ENCODE data around the gene TGFA. TPM values are rescaled to one million over a fixed set of nuclear protein-coding genes. Genes with fewer than 3 reads are reported as not detected.

Gene TGFA
- total RNA-seq, 1 donor from 2014 or later: 0.26 TPM

DNA sequence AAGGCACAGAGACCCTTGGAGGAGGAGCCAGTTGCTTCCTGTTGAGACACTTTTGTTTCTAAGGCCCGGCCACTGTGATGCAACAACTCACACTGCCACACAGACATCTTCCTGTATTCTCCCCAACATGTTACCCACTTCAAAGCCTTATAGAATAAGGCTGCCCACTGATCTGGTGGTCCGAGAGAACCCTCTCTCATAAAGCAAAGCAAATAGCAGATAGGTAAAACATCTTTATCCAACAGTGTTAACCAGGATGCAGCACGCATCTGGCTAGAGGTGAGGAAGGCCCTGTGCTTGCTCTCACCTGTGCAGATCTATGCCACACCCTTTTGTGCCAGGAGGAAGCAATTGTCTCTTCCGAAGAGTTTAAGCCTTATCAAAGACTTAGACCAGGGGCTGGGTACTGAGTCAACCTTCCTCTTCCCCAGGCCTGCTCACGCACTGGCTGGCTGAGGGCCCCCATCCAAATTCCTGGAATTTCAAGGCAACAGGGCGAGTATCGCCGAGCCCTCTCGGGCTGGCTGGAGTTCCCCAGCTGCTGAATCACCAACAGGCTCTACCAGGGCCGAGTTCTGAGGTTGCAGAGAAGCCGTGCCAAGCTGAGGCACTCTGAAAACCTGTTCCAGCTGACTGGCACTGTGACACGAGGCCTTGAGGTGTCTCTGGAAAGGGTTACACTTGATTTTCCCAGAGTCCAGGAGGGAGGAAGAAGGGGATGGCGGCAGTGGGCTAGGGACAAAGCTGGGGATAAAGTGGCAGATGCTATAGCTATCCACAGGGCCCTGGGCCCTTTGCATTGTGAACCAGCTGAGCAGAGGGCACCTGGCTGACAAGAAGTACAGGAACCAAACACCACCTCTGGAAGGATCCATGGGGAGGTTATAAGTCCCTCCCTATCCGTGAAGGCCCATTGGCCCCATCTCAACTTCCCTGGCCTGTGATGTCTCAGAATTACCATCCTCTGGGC, 29.3 kb downstream of the TGFA start:
- no peak for DNase-seq (ENCODE audit: low read depth, low spot score)

DNA sequence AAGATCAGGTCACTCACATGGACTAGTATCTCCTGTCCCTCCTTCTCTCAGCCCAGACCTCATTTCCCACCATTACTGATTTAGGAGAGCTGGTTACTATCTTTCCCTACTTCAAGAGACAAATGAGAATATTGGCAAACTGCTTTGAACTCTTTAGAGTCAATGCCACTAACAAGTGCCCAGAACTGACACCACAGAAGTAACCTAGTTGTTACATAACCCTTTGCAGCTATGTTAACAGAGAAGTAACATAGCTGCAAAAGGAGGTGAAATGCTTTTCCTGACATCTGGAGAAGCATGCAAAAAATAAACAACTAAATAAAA, 30.0 kb downstream of the TGFA start:
- no peak for DNase-seq (ENCODE audit: low read depth, low spot score)

DNA sequence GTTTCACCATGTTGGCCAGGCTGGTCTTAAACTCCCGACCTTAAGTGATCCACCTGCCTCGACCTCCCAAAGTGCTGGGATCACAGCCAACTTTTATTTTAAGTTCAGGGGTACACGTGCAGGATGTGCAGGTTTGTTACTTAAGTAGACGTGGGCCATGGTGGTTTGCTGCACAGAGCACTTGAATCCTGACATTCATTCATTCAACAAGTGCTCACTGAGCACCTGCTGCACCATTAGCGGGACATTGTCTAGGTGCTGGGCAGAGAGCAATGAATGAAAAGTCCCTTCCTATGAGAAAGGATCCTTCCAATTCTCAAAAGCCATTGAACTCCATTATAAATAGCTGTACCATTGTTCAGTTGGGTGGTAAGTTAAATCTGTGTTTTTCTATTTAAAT, 31.0 kb downstream of the TGFA start:
- DNase-seq (ENCODE audit: low read depth, low spot score): no peak

DNA sequence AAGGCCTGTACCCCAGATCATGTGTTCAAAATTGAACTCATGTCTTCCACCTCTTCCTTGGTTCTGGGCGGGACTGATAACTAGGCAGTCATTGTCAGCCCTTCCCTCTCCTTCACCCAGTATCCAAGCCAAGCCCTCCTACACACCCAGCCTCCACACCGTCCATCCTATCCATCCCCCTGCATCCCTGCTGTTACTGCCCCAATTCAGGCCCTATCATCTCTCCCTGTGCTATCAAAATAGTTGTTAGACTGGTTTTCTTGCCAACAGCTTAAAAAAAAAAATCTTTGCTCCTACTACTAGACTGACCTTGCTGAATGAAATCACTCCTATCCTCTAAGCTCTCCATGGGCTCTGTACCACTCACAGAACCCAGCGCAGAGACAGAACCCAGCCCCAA, 32.8 kb downstream of the TGFA start:
- DNase-seq (ENCODE audit: low read depth, low spot score): no peak

DNA sequence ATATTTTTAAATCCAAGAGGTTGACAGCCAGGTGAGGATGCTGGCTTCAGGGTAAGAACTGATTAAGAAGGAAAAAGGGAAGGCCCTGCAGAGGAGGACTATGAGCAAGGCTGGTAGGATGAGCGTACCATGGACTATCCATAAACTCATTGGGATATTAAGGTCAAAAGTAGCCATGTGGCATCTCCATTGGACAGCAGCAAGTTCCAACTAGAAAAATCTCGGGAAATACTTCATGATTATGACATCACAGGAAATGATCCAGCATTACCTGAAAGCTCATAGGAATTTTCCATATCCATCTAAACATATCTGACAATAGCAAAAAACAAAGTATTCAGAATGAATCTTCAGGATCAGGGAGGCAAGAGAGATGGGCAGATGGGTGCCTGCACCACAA, 34.2 kb downstream of the TGFA start:
- DNase-seq (ENCODE audit: low read depth, low spot score): no peak

DNA sequence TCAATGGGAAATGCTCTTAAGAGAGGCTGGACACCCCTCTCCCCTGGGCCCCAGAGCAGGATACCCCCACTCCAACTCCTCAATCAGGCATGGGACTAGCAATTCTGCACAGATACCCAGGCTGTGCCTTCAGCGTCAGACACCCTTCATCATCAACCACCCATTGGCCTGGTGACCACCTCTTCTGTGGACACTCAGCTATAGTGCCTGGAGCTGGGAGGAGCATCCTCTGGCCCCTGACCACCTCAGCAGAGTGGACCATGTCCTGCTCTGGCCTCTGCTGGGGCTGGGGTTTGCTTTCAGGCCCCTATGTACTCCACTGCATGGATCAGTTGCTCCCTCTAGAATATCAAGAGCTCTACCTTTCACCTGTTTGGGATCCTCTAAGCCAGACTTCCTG, 35.1 kb downstream of the TGFA start:
- DNase-seq (ENCODE audit: low read depth, low spot score): no peak

DNA sequence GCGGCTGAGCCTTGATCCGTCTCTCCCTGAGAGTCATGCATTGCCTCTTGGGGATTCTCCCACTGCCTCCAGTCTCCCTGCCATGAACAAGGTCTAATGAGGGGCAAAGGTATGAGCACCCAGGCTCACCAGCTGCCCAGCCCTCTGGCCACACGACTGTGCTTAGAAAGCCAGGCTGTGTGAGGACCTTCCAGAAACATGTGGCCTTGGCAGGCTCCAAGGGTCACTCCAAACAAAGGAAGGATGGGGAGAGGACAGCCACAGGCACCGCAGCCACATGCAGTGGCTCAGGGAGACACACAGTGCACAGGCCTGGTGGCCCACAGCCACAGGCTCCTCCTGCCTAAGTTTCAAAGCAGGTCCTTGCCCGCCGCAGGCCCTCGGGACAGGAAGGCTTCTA, 35.8 kb downstream of the TGFA start:
- no peak for DNase-seq (ENCODE audit: low read depth, low spot score)

DNA sequence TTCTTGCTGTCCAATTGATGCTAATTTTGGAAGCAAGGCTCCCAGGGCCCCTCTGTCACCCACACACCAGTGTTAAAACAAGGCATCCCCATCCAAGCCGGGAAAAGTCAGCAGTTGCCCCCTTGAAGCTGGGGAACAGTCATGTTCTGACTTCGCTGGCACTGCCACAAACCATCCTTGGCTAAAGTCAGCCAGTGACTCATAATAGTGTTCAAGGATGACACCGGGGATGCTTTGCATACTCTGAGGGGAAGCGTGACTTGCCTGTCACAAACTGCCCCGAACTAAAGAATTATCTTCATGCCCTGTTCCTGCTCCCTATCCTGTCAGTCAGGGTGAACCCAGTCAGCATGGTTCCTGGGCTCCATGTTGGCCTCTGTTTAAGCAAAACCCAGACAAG, 37.0 kb downstream of the TGFA start:
- DNase-seq (ENCODE audit: low read depth, low spot score): no peak

DNA sequence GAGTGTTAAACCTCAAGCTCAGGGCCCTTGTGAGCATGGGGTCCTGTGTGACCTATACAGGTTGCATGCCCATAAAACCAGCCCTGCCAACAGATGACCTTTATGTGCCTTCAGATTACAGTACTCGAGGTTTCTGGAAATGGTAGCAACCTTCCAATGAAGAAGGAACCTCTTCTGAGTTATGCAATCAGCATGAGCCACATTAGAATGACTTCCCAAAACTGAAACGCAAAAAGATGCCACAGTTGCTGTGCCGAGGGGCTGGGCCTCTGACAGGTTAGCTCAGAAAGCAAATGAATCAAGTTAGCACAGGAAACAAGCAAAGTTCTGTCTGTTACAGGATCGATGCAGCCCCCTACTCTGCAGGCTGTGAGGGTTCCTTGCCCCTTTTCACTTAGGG, 37.7 kb downstream of the TGFA start:
- DNase-seq (ENCODE audit: low read depth, low spot score): no peak

DNA sequence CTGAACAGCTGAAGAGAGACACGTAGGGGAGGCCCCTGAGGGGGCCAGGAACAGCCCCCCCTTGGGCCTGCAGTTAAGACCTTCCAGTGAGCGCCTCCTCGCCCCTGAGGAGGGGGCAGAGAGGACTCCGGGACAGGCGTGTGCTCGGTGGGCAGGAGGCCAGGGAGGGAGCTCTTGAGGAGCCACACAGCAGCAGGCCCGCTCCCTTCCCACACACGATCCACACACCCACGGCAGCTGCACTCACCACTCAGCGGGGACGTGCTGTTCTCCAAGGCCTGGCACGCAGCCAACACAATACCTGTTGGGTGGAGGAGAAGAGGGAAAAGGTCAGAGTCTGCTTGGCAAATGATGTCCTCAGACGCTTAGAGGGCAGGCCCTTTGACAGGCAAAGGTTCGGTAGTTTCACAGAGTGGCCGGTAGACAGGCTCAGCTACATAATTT, 39.0 kb downstream of the TGFA start:
- DNase-seq (ENCODE audit: low read depth, low spot score): no peak

DNA sequence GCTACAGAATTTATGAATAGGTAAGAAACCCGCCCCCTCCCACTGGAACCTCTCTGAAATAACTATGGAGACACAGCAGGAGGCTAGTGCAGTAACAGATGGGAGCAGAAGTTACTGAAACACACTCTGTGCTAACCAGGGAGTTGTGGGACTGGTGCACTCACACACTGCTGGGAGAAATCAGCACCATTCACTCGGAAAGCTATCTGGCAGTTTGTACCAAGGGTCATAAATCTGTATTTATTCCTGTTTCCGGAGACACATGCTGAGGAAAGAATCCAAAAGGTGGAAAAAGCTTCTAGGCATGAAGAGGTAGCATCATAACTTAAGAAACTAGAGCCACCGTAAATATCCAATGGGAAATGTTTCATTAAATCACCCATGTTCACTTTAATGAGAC, 39.9 kb downstream of the TGFA start:
- DNase-seq (ENCODE audit: low read depth, low spot score): no peak

DNA sequence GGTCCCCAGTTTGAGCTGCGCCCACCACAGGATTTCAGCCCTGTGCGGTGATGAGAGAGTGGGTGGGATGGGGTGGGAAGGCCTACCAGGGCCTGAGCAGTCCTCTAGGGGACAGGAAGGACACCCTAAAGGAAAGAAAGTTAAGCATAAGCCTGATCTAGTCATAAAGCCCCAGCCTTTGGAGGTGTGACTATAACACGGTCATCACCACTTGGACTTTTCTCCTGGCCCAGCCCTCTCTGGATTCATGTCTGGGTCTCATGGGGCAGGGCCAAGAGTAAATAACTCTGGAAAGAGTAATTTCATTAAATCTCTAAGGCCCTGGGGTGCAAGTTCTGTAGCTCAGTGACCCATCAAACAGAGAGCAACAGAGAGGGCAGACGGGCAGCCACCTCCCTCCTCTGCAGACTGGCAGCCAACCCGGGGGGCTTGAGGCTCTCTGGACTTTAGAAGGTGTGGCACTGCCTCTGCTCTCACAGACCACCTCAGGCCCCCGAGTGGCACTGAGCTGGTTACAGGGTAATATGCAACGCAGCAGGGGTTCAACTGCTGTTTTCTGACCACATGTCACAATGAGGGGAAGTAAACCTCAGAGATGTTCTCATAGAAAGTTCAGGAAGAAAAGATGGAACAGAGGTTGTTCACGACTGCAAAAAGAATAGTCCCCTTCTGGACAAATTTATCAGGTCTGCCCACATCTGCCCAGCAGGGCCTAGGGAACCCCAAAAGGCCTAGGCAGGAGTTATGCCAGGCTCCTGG, 41.5 kb downstream of the TGFA start:
- DNase-seq (ENCODE audit: low read depth, low spot score): no peak

DNA sequence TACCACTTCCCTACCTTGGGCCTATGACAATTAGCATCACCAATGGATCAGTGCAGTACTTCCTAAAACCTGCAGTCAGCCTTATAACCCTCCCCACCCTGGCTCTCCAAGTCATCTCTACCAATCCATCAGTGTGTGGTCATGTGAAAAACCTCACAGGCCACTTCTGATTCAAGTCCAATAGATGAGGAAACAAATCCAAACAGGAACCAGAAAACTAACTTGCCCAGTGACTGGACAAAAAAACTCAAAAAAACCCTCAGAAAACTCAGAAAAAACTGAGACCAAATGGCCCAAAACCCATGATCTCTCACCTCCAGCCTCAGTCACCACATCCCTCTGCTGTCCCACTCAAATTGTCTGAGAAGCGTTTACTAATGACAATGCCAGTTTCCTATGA, 43.3 kb downstream of the TGFA start:
- DNase-seq (ENCODE audit: low read depth, low spot score): no peak

DNA sequence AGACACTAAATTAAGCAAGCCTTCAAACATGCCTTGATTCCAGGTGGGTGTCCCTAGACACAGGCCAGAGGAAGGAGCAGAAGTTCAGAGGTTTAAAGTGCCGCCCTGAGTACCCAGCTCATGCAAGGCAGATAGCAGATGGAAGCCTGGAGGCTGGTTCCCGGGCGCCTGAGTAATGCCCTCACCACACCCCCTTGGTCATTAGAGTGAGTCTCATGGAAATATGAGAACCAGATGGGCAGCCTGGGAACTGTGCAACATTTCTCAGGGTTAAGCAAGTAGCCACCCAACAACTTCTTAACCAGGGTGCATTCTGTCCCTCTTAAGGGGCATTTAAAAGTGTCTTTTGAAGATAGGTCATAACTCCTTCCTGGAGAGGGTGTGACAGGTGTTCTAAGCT, 44.1 kb downstream of the TGFA start:
- no peak for DNase-seq (ENCODE audit: low read depth, low spot score)

DNA sequence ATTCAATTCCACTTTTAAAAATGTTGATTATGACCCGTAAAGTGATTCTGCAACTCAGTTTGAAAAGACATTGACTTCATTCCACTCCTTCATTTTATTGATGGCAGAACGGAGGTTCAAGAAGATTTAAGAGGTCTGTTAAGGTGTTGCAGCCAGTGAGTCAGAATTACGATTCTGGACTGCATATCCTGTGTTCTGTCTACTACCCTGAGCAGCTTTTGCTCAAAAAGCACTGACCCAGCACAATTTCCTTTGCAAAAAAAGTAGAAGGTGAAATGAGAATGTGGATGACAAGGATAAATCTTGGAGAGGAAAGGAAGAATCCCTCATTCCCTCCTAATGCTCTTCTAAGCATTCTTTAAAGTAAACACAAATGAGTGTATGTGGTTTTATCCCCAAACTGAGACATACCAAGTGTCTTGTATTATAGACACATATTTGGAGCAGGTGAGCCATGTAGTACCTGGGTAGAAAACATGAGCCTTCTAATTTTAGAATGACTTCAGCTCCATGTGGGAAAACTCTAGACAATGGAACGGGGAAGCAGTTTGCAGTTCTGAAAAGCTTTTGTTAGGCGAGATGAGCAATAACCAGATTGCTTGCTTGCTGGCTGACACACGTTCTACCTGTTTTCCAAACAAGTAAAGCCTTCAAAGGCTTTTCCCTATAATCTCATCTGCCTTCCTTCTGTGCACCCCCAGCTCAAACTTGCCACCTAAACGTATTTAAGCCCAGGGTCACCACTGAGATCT, 44.7 kb downstream of the TGFA start:
- DNase-seq (ENCODE audit: low read depth, low spot score): no peak

DNA sequence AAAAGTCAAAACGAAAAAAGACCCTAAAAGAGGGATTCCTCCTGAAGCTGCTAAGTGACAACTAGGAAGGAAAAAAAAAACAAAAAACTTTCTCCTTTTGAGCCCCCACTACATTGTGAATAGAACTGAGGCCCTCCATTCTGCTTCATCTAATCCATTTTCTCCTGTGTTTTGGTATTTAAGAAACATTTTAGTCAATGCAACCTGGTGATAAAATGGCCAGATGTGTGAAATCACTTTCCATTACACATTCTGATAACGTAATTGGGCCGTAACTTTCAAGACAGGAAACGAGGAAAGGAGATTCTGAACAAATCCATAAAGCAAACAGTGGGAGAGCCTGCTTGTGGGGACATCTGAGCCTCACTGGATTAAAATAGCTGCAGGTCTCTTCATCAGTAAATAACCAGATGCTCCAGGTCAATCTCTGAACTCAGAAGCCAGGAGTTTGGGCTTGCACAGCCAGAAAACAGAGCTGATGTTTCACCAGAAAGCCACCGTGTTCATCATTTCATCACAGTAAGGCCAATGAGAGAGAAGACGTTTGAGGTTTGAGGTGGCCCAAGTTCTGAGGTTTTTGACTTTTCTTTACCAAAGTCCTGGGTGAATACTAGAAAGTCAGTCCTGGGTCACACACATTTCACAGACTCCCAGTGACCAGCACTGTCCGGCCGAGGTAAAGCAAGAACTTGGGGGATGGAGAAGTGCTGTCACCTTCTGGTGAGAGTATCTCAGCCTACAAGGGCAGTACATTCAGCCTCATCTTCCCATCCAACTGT, 47.8 kb downstream of the TGFA start:
- DNase-seq (ENCODE audit: low read depth, low spot score): no peak

DNA sequence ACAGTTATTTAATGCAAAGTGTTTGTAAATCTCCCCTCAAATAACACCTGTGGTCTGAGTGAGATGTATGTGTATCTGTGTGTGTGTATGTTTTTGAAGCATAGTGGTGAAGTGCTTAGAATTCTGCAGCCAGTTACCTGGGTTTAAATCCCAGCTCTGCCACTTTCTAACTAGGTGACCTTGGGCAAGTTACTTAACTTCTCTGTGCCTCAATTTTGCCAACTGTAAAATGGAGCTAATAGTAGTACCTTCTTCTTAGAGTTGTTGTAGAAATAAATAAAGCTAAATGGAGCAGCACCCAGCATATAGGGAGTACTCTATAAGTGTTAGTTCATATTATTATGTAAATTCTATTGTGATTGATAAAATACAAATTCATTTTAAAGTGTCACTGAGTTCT, 48.9 kb downstream of the TGFA start:
- DNase-seq (ENCODE audit: low read depth, low spot score): no peak

DNA sequence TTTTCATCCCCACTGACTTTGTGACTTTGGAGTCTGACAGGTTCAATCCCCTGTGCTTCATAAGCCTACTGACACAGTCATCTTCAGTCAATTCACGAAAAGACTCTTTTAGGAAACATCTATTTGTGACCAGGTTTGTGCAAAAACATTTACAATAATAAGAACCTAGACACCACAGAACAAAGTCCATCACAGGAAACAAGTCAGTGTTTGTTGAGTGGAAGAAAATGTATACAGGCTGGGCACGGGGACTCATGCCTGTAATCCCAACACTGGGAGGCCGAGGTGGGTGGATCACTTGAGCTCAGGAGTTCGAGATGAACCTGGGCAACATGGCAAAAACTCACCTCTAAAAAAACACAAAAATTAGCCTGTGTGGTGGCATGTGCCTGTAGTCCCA, 49.7 kb downstream of the TGFA start:
- no peak for DNase-seq (ENCODE audit: low read depth, low spot score)

DNA sequence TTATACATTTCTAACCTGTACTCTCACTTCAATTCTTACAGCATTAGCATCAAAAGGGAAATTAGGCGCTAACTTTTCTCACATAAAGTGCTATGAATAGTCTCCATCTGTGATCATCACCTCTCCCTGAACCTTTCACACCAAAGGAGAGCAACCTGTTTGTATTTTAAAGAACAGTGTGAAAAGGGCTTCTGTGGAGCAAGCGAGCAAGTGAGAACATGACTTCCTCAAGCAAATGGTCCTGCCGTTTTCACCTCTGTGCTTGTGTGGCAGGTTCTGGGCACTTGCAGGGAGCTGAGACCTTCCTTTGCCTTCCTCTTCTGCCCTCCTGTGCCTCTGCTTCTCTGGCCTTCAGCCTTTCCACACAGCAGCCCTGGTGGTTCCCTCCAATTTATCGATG, 51.9 kb downstream of the TGFA start:
- DNase-seq (ENCODE audit: low read depth, low spot score): no peak

DNA sequence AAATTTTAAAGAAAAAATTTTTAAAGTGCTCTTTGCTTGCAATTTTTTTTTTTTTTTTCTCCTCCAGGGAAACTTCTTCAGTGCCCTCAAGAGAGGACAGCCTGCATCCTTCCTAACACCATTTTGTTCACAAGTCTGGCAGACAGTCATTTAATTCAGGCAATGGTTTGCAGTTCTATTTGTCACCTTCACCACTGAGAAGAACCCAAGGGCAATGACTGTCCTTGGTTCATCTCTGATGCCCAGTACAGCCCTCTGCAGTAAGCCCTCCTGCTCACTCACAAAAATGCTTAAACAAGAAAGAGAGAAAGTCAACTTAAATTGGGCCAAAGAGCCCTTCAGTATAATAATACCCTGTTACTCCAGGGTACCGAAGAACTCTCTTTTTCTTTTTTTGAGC, 52.4 kb downstream of the TGFA start:
- no peak for DNase-seq (ENCODE audit: low read depth, low spot score)

DNA sequence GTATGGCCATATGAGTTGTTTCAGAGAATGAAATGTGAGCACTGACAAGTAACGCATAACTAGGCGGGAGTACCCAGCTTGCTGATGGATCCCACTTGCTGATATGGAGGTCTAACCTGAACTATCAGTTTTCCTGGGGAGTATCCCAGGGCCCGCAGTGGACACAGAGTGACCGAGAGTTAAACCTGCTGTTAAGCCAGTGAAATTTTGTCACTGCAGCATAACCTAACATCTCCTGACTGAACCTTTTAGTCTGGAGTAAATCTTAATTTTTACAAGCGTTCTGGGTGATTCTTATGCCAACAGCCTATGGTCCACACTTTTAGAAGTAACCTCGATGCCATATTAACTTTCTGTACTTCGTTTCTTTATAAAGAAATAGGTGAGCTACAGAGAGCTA, 54.4 kb downstream of the TGFA start:
- DNase-seq (ENCODE audit: low read depth, low spot score): no peak

Data from pulmonary artery endothelial cell (primary cell).